Measurements from ENCODE around the gene OSBPL5.

The OSBPL5 gene

DNA sequence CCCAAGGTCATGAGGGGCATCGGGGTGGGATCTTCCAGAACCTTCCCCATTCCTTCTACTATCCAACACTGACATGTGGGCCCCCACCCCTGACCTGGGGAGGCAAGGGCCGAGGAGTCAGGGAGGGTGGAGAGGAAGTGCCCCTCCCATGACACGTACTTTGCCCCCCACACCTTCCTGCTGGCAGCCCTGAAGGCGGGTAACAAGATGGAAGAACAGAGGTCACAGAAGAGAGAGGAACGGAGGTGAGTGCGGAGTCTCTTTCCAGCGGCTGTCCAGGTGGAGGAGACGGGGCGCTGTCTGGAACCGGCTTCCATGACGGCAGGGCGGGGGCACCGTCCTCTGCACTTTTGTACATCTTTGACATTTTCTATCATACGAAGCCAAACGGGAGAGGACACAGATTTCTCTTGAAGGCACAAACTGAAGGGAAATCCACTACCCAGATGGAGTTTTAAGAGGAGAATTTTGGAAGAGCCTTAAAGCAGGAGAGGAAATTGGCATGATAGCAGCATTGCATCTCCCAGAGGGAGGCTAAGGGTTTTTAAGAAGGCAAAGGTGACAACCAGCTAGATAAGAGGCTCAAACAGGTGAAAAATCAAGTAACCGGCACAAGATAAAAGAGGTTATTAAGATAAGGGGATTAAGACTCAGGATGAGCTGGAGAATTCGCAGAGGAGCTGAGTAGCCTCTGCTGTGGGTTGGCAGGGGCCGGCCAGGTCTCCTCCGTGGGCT lies 16.7 kb downstream of the OSBPL5 start:
- no peak for DNase-seq

DNA sequence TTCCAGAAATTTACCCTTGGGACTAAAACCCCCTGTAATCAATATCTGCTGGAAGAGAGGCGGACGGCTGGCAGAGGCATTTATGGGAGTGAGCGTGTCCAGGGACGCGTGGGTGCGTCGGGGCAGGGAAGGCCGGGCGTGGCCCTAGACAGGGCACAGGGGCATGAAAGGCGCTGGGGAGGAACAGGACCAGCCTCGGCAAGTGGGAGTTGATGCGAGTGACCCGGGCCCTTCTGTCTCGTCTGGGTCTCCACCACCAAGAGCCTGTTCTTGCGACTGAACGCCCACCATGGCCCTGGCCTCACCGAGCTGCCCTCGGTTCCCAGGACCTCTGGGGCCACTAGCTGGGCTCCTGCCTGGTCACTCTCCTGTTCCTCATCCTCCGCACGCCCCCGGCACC lies 17.5 kb downstream of the OSBPL5 start:
- DNase-seq = no peak

DNA sequence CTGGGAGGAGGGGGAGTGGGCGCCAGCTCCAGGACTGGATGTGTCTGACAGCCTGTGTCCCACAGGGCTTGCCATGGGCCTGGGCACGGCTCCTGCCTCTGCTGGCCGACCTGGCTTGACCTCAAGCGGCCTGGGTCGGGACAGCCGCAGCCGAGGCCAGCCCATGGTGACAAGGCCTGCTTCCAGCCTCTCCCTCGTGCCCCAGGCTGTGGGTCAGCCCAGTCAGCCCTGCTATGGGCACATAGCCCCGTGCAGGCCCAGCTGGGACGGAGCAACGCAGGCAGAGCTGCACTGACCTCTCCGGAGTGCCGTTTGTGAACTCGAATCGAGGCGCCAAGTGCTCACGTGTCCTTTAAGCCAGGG lies 17.9 kb downstream of the OSBPL5 start:
- DNase-seq = no peak

DNA sequence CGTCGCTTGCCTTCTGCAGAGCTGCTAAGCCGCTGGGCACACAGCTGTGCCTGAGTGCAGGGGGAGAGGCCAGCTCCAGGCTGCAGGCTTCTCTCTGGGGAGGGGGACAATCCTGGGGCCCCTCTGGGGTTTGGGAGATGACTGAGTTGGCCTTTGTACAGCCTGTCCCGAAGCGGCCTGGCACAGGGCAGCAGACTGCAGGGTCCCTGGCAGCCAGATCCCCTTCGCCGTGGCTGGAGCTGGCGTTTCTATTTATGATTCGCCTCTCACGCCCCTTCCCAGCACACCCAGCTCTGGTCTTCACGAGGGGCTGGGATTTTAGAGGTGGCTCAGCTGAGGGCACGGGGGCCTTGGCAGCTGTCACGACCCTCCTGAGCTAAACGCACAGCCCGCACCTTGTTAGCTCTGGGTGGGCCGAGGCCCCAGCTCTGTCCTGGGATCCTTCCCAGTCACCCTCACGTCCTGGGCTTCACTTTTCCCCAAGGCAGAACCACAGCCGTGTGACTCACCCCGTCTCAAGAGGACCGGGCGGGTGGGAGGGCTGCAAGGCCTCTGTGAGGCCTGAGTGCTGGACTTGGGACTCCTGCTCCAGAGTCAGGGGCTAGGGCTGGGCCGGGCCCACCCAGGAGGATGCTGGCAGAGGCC lies 18.4 kb downstream of the OSBPL5 start:
- peak; percentile 11 for DNase-seq

DNA sequence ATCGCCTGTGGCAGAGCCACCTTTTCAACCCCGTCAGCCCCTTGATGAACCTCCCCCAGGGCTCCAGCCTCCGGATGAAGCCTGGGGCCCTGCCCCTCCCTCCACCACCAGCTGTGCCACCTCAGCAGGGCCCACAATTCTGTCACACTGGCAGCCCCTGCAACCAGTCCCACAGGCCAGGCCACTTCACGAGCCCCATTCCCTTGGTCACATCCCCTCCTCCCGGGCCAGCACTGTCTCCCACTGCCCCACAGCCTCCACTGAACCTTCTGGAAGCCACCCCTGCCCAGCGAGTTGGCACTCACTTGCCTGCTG lies 19.9 kb downstream of the OSBPL5 start:
- no peak for DNase-seq

DNA sequence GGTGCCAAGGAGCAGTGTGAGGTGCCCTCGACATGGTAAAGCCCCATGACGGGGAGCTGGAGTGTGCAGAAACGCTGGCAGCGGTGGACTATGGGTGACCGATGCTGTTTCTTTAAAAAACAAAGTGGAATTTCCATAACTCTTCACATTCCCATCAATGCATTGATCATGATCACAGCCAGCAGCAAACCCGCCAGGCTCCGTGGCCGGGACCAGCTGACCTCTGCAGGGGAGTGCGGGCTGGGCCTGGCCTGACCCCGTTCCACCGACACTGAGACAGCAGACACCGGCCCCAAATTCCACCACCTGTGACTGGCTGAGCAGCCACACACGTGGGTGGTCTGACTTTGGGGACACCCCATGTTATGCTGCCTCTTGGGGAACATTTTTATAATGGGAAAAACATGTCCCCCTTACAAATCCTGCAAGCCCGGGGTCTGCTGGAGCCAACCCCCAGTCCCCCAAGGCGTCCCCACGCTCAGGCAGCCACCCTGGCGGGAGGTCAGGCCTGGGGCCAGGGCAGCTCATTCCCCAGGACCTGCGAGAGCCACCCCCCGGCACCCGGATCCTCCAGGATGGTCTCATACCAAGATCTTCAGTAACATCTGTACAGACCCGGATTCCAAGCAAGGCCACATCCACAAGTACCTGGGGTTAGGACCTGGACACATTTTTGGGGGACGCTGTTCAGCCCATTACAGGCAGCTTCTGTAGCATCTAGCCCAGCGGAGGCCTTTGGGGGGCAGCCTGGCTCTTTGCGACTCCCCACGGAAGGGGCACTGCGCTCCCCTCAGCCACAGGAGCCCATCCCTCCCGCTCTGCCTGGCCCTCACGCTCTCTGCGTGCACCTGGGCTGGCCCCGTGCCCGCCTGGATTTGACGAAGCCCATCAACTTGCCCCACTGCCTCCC lies 20.6 kb downstream of the OSBPL5 start:
- DNase-seq = no peak

DNA sequence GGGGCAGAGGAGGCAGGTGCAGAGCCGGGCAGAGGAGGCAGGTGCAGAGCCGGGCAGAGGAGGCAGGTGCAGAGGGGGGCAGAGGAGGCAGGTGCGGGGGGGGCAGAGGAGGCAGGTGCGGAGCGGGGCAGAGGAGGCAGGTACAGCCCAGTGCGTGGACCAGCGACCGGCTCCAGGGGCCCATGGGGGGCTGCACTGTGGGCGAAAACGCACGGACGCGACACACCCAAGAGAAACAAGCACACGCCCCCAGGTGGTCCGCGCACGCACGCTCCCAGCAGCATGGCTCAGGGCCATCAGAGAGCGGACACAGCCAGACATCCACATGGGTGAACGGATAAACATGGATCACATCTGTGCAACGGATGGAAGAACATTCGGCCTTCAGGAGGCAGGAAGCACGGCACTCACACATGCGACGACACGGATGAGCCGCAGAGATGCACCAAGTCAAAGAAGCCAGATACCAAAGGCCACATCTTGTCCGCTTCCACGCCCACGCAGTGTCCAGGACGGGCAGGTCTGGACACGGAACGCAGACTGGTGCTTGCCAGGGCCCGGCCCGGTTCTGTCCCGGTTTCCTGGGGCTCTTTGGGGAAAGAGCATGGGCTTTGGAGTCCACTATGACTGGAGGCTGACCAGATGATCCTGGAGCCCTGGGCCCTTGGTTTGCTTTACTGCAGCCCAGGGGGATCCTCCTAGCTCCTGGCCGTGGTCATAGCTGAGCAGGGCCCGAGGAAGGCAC lies 21.8 kb downstream of the OSBPL5 start:
- no peak for DNase-seq

DNA sequence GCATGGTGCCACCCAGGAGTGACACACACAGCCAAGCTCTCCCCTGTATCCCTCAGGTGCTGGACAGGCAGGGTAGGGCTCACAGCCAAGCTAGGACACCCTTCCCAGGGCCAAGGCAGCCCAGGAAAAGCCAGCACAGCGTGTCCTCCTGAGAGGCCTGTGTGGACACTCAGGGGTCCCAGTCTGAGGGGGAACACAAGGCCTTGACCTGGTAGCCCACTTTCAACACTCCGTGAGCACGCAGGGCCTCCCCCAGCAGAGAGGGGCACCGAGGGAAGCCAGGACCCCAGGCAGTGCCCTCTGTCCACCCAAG lies 24.9 kb downstream of the OSBPL5 start:
- no peak for DNase-seq

DNA sequence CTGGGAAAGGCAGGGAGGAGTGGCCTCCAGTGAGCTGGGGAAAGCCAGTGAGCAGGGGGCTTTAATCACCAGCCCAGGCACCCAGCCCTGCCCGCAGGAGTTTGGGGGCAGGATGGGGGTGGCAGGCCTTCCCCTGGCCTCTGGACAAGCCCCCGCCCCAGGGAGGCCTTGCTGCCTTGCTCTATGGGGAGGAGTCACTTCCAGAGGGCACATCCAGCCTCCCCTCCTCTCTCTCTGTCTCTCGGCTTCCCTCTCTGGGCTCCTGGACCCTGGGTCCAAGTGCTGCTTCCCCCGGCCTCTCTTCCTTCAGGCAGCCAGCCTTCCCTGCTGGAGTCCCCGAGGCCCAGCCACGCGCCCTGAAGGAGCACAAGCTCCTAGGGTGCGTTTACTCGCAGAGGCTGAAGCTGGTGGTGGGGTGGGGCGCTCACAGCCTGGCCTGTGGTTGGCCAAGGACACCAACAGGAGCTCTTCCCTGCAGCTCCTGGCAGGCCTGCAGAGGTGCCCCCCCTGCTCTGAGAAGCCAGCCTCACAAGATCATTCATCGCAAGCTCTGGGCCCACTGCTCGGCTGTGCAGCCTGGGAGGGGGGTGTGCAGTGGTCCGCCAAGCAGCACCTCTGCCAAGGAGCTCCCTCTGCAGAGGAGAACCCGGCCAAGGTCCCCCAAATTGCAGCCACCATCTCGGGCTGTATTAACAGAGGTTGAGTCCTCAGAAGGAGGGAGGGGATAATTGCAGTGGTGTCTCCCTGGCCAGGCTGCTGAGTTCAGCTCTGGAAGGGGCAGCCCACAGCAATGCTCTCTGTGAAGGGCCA lies 25.4 kb downstream of the OSBPL5 start:
- no peak for DNase-seq

DNA sequence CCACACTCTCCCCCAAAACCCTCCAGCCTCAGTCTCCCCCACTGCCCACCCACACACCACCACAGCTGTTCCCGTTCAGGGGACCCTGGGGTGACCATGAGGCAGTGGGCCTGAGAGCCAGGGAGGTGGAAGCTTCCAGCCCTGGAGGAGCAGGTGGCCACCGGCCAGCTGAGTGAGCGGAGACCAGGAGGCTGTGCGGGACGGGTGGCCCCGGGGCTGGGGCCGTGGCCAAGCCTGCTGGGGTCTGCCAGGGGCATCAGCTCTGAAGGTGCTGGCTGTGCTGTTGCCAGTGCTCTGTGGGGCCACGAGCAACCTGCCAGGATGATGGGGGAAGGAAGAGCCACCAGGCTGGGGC lies 26.0 kb downstream of the OSBPL5 start:
- DNase-seq = no peak

DNA sequence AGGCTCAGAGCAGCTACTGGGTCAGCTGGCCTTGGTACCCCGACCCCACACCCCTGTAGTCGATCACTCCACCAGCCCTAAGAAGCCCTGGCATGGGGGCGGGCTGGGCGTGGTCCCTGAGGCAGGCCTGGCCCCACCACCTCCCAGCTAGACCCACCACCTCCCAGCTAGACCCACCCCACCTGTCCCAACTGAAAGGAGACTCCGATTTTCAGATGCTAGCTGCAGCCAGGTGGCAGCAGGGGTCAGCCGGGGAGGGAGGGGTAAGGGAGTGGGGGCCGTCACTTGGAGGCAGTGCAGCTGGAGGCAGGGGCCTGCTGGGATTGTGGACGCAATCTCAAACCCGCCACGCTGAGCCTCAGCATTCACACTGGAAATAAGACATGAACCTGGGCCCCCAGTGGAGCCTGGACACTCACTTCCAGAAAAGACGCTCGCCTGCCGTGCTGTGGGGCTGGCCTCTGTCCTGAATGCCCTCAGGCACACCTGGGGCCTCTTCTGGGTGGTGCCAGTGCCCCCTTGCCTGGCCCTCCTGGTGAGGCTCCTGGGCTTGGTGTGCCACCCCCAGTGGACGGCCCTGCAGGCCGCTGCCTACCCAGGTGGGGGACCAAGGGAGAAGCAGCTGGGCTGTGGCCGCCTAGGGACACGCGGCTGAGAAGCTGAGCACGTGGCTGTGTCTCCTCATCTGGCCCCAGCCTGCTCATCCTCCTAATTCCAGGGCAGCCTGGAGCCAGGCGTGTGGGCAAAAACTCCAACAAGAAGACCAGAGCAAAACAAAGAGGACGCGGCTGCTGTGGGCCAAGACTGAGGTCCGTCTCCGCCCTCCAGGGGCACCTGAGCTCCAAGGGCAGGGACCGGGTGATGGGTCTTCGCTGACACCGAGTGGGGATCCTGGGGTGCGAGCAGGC lies 26.7 kb downstream of the OSBPL5 start:
- no peak for DNase-seq

DNA sequence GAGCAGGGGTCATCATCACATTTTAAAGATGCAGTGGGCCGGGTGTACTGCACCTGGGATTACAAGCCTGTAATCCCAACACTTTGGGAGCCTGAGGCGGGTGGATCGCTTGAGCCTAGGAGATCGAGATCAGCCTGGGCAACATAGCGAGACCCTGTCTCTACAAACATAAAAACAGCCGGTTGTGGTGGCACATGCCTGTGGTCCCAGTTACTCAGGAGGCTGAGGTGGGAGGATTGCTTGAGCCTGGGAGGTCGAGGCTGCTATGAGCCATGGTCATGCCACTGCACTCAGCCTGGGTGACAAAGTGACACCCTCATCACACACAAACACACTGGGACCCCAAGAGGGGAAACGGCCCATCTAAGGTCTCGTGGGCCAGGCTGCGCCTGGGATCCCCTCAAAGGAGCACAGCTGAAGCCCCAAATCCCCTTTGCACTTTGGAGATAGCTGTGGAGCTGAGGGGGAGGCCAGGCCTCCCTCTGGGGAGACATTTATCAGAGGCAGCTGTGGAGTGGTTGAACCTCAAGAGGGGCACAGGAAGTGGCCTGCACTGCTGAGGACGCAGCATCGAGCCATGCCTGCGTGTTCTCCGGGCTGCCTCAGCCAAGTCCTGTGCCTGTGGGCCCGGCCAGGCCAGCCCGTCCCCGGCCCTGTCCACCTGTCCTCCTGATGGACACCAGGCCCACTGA lies 27.5 kb downstream of the OSBPL5 start:
- DNase-seq = no peak

DNA sequence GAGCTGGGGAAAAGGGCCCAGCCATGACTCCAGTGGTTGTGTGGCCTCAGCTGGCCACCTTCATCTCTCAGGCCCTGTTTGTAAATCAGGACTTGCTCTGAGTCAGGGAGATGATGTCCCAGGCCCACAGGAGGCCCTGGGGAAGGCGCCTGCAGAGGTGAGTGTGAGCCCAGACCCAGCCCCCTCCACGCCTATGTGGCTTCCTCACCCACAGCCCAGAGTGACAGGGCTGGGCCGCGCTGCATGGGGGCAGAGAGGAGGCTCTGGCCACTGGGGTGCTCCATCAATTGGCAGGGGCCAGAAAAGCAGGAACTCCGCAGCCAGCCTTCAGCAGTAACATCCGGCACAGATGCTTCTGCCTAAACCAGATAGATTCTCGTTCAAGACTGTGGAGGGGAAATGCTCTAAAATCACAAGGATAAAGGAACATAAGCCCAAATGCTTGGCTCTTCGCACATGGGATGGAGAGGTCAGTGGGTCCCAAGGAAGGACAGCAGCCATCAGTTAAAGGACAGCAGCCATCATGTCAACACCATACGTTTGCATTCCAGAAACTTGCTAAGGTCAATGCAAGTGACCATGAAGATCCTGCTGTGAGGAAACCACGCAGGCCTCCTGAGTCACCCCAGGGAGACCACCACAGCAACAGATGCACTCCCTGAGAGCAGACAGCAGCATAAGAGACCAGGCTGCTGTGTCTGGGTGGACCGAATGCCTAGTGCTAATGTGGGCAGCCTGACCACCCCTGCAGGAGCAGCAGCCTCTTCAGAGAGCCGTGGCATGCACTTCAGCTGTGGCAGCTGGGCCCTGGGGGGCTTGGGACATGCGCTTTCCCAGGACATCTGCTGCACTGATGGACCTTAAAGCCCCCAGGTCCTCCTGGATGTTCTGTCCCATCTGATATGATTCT lies 28.3 kb downstream of the OSBPL5 start:
- DNase-seq = no peak

DNA sequence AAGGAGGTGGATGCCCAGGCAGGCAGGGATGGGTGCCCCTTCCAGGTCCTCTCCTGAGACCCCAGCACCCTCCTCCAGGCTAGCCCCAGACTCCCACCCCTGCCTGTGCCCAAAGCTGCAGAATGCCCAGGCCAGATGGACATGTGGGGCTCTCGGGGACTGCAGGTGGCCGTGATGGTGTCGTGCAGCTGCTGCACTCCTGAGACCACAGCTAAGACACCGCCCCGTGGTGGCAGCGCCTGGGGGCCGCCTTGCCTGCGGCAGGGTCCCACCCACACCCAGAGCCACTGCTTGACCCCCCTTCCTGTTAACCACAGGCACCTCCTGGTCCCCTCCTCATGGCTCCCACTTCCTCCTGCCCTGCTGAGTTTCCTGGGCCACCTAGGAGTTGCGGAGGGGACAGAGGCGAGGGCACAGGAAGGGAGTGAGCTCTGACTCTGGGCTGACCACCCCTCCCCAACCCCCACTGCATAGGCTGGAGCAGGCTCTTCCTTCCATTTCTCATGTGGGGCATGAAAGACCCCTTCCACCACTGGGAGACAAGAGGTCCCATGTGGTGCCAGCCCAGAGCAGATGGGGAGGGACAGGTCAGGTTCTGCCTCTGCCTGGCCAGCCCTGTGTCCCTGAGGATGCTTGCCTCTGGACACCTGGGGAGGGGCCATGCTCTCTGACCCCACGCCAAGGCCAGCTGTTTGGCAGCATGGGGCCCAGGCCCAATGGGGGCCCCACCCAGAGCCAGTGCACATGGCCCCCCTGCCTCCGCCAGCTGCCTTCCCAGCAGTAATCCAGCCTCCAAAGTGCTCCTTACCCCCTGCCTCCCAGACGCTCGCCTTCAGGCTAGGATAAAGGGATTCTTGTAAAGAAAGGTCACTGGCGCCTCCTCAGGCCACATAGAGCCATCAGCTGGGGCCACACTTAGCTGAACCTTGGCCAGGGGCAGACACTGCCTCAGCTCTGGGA lies 29.3 kb downstream of the OSBPL5 start:
- no peak for DNase-seq

DNA sequence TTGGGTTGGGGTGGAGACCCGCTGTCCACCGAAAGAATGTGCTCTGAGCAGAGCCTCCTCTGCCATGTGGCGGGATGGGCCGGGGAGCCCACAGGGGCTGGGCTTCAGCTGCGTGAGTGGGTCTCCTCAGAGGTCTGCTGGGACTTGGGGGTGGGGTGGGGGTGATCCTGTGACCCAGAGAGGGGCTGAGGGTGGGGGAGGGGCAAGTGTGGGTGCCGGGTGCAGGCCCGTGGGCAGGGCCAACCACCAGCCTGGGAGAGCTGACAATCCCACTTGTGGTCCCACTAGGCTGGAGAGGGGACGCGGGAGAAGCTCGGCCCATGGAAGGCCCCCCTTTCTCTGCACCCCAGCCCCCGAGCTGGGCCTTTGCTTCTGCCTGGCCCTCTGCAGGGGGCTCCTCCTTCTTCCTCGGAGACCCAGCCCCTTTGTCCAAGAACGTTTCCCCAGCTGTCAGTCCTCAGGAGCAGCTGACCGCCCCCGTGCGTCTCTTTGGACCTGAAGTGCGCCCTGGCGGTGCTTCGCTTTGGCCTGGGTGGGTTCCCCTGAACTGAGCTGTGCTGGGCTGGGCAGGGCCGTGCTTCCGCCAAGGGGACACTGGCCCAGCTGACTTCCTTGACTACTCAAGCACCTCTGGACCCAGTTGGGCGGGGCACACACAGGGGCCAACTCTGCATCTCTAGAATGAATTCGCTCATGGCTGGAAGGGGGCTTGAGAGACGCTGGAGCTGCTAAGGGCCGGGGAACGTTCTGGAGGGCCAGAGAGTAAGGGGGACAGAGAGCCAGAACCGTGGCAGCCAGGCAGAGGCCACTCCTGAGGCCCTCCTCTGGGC lies 30.2 kb downstream of the OSBPL5 start:
- no peak for DNase-seq

DNA sequence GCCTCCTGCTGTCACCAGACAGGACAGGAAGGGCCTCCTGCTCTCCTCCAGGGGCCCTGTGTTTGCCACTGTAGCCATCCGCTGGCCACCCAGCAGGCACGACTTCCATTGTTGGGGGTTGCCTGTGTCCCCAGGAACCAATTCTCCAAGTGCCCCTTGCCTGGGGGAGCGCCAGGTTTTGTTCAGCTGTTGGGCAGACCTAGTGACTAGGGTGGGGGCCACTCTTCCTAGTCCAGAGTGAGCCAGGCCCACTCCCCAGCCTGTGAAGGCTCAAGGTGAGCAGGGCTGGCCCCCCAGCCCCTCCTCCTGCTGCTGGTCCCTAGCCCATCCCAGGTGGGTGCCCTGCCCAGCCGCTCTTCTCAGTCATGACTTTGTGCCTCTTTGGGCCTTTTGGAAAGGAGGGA lies 30.9 kb downstream of the OSBPL5 start:
- DNase-seq = no peak
